HG03354 (cell line): ENCODE data around the gene IMPG2.
"Not testable (repeated sequence)": the region's sequence is repeated elsewhere in the genome, so short reads cannot be mapped to it uniquely, and the experiment has no call there.

Experiments
- ATAC-seq: cut with Tn5 transposase; IDR thresholded peaks from one replicate; pipeline ENCODE4 v1.9.1; 2021; ENCODE audit warnings: mild to moderate bottlenecking; ENCODE audit not compliant: unreplicated experiment, poor library complexity, severe bottlenecking

The IMPG2 gene

DNA sequence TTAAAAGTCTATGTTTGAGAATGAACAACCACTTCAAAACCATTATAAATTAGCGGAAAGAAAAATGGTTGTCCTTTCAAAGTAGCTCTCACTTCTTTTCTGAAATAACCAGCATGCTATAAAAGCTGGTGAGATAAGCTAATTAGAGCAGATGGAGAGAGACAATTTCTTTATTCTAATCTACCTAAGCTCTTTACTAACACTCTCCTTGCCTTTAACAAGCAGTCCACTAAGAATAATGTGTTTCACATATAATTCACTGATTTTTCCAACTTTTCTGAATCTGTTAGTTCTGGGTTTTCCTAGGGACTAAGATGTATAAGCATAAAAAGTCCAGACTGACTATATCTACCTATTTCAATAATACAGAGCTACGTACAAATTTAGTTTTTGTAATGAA is at the start of gene IMPG2:
IMPG2 (minus strand) TSS at position 101 of the 400 bp plus-strand sequence. CDS start 203 bp downstream, outside the sequence.
- ATAC-seq: no peak

DNA sequence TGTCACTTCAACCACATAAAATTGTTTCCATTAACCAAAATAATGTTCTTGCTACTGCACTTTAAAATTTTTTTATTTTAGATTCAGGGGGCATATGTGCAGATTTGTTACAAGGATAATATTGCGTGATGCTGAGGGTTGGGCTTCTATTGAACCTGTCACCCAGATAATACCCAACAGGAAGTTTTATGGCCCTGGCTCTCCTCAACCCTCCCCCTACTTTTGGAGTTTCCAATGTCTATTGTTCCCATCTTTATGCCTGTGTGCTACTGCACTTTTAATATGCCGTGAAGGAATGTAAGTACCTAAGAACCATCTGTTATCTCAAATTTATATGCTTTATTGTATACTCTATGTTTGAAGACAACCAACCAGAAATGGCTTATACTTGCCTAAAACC is 42.0 kb upstream of the IMPG2 start:
- ATAC-seq: no peak

- no peak for ATAC-seq
Observed at GRCh38 chr3:101351829-101352228, 31.5 kb upstream of the IMPG2 start.

DNA sequence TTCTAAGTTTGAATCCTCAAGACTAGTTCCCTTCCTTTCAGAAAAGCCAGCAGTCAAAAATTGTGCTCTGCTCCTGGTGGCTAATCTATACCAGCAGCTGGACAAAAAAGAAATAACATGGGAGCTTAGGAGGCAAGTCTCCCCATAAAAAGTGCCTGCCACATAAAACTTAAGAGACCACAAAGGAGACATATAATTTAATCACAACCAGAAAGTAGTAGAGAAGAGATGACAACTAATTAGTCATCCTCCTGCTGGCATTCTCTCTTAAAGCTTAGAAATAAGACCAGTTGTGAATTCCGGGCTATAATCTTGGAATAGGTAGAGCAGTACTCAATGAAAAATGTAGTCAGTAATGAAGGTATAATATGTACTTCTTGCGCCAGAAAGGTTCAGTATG is 20.2 kb upstream of the IMPG2 start:
- no peak for ATAC-seq

GRCh38 chr3:101333883-101334282 is 13.5 kb upstream of the IMPG2 start:
- ATAC-seq: no peak

DNA sequence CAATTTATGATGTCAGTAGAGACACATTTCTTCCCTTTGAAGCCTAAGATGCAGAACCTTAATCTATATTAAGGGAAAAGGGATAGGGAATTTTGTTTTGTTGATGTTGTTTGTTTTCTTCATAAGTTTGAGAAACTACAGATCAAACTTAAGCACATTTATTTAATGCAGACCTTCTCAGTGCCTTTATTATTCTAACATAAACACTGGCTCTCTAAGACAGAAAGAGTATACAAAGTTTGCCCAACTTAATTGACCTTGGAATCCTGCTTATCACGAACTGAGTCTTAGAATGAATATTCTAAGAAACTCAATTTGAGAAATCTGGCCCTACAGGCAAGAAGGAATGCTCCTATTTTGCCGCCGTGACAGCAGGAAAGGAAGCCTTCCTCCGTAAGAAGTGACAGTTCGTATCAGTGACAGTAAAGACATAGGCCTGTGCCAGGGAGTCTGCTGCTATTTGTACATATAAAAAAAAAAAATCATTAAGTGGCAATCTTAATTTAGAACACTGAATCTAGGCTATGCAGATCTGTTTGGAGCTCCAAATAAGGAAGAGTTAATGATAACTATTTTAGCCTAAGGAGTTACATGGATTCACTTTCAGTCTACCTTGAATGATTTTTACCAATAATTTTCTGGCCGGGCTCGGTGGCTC is 8.8 kb upstream of the IMPG2 start:
- no peak for ATAC-seq

DNA sequence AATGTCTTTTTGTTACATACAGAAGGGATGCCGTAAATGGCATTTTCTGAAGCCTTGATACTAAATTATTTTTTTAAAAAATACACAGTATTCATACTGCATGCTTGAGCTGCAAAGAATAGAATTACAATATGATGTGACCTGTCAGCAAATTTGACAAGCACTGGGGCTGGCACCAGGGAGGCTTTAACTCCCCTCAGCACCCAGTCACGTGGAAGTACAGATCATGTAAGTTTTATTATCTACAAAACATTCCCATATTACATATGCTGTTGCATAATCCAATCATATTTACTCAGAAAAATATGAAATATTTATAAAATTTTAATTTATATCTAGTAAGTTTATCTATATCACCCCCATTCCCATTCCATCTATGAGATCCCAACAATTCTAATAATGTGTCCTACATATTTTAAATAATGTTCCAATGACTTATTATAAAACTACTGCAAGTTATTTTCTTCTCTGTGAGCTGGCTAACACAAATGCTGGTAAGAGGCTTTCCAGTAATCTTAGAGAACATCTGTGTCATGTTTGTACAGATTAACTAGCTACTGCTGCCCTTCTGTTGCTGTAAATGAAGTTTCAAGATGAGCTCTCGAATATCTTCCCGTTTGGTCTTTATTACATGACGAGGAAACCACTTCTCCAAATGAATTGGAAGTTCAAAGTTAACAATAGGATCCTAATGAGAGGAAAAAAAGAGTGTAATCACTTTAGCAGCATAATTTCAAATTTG is 5.2 kb upstream of the IMPG2 start:
- no peak for ATAC-seq

GRCh38 chr3:101319531-101319930 is 844 bp downstream of the IMPG2 start:
- no peak for ATAC-seq

GRCh38 chr3:101312545-101312944 is 7.8 kb downstream of the IMPG2 start:
- no peak for ATAC-seq

DNA sequence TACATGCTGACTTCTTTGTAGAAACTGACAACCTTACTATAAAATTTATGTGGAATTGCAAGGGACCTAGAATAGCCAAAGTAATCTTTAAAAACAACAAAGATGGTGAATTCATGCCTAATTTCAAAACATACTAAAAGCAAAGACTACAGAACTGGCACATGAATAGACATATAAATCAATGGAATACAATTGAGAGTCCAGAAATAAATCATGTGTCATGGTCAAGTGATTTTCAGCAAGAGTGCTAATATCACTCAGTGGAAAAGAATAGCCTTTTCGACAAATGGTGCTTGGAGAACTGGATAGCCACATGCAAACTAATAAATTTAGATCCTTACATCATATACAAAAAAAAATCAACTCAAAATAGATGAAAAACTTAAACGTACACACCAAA is 8.7 kb downstream of the IMPG2 start:
- ATAC-seq: no peak

DNA sequence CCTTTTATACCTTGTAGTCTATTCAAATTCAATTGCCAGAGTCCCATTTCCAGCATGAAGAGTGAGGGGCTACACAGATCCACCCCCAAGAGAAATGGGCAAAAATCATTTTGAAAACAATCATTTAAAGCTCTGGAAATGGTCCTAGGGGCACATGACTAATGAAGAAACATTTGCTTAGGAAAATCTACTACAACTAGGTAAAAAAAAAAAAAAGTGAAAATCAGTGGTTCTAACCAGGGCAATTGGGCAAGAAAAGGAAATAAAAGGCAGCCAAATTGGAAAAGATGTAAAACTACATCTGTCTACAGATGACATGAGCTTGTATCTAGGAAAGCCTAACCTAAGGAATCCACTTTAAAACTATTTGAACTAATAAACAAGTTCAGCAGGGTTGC is 9.4 kb downstream of the IMPG2 start:
- no peak for ATAC-seq

- not testable (repeated sequence) for ATAC-seq
Observed at GRCh38 chr3:101308147-101308772, 12.1 kb downstream of the IMPG2 start.

- no peak for ATAC-seq
Observed at GRCh38 chr3:101303836-101304235, 16.5 kb downstream of the IMPG2 start.

DNA sequence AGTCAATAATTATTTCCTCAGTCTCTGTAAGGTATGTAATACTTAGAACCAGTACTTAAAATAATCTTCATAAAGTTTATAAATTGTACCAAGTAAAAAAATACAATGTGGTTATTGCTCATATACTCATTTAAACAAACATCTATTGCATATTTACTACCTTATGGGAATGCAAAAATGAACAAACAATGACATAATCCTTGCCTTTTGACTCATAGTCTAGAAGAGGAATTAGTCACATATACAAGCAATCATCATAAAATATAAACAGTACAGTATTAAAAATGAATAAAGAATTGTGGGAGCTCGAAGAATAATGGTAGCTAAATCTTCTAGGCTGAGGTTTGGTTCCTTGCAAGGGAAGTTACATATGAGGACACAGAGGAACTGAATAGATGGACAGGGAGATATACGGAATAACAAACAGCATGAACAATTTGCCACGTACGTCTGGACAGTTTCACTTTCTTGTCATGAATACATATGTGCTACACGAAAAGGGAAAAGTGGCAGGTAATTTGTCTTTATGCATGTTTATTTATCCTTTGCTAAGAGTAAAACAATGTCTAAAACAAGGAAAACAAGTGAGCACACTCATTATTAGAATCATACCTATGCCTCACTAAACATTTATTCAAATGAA is 17.2 kb downstream of the IMPG2 start:
- no peak for ATAC-seq

DNA sequence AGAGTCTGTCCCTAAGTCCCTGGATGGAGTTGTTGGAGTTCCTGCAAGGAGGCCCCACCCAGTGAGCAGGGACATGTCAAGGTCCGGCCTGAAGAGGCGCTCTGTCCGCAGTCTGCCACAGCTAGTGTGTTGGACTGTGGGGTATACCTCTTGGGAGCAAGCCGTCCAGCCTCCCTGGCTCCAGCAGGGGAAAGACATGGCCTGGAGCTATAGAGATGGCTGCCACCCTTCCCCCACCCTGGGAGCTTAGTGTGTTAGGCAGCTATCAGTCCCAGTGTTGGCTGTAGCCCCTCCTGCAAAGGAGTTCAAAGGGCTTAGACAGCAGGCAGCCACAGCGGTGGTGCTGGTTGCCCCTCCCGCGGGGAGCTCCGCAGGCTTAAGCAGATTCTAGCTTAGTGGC is 20.3 kb downstream of the IMPG2 start:
- ATAC-seq: no peak

- ATAC-seq: peak; percentile 51
Observed at GRCh38 chr3:101292027-101292426, 28.3 kb downstream of the IMPG2 start.

DNA sequence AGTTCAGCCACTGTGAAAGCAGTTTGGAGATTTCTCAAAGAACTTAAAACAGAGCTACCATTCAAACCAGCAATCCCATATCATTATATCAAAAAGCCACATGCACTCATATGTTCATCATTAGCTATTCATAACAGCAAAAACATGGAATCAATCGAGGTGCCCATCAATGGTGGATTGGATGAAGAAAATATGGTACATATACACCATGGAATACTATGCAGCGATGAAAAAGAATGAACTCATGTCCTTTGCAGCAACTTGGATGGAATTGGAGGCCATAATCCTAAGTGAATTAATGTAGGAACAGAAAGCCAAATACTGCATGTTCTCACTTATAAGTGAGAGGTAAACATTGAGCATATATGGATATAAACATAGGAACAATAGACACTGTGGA is 32.1 kb downstream of the IMPG2 start:
- no peak for ATAC-seq

GRCh38 chr3:101284757-101285156 is 35.6 kb downstream of the IMPG2 start:
- no peak for ATAC-seq

- no peak for ATAC-seq
Observed at GRCh38 chr3:101281521-101282030, 38.8 kb downstream of the IMPG2 start.

GRCh38 chr3:101279765-101280385 is 40.5 kb downstream of the IMPG2 start:
- ATAC-seq: no peak
